SK-N-MC (cell line): ENCODE data around the gene DUSP11.

Experiments used
- DNase-seq: peaks from one replicate; pipeline ENCODE4 v3.0.0-alpha.2; 2011; ENCODE audit warnings: low read depth, low spot score
- H3K27ac ChIP-seq: fragments of 200-600 bp; sonication (generic); 2 replicates; pipeline ENCODE4 v1.5.1; 2016; ENCODE audit warnings: mixed run types
- H3K36me3 ChIP-seq: fragments of 200-600 bp; sonication (generic); 2 replicates; pipeline ENCODE4 v1.6.1; 2017; ENCODE audit warnings: antibody characterized with exemption, low read length, mixed read lengths; ENCODE audit not compliant: insufficient read depth
- H3K4me3 ChIP-seq: fragments of 200-600 bp; sonication (generic); 2 replicates; pipeline ENCODE4 v1.5.1; 2016
- H3K9ac ChIP-seq: fragments of 200-600 bp; sonication (generic); 2 replicates; pipeline ENCODE4 v1.8.0; 2017; ENCODE audit warnings: mixed run types, mixed read lengths; ENCODE audit not compliant: insufficient read length
- H3K9me3 ChIP-seq: fragments of 200-600 bp; sonication (generic); 2 replicates; pipeline ENCODE4 v1.6.1; 2017; ENCODE audit warnings: low read depth, mild to moderate bottlenecking, antibody characterized with exemption, low read length, moderate library complexity, mixed read lengths
- EZH2 ChIP-seq: fragments of 200-600 bp; sonication (generic); IDR thresholded peaks from one replicate; pipeline ENCODE4 v1.6.1; 2017; ENCODE audit warnings: antibody characterized with exemption
- FOXP2 ChIP-seq: optimal IDR thresholded peaks from 2 replicates; pipeline ENCODE3; 2011; ENCODE audit warnings: mild to moderate bottlenecking, moderate library complexity; ENCODE audit not compliant: insufficient read depth; ENCODE audit errors: extremely low read length, control extremely low read depth
- POLR2AphosphoS5 ChIP-seq: IDR thresholded peaks from 2 replicates; pipeline ENCODE4 v1.6.1; 2012; ENCODE audit warnings: mild to moderate bottlenecking, low read depth, low read length, borderline replicate concordance

DUSP11 gene

DNA sequence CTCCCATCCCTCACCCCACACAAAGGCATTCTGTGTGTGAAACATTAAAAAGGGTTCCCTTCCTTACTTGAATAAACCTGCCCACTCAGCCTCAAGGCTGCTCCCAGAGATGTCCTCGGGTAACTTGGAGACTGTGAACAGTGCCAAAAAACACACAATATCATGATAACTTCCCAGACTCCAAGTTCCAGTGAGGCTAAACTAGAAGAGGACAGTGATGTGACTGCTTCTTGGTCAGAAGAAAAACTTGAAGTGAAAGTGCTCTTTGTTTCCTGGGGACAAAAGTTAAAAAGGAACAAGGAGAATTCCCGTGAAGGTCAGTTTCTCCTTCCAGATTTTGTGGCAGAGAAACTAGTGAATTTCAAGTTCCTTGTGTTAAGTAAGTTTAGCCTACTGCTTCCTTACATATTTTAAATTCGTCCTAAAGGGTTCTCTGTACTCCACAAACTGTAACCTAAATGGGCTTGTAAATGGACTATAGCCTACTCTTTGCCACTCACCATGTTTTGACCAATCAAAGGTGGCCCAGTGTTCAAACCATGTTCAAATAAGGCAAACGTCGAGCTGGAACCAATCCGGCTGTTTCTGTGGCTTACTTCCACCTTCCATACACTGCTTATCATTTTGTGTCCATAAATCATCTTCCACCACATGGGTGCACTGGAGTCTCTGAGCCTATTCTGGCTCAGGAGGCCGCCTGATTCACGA is 63.2 kb downstream of the DUSP11 start:
- H3K27ac ChIP-seq = no peak overlapping the region
- no peak for DNase-seq
- no peaks in the 10 kb centered on the region for H3K9me3 ChIP-seq
- H3K9ac ChIP-seq = no peak overlapping the region
- no peak overlapping the region for H3K4me3 ChIP-seq
- TF ChIP-seq EZH2 = no peak
- no peak for TF ChIP-seq POLR2AphosphoS5
- no peak for TF ChIP-seq FOXP2
- H3K36me3 ChIP-seq = no peaks in the 10 kb centered on the region

DNA sequence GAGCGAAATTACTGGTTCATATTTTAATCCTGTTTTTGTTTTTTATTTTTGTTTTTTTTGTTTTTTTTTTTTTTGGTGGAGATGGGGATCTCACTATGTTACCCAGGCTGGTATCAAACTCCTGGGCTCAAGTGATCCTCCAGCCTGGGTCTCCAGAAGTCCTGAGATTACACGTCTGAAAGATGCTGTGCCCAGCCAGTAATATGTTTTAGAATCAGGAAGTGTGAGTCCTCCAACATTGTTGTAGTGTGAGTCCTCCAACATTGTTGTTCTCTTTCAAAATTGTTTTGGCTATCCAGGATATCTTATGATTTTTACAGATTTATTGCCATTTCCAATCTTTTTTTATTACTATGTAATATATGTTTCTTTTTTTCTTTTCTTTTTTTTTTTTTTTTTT is 65.8 kb downstream of the DUSP11 start:
- H3K27ac ChIP-seq = no peak overlapping the region
- no peak overlapping the region for H3K9ac ChIP-seq
- no peak overlapping the region for H3K4me3 ChIP-seq
- TF ChIP-seq EZH2 = no peak
- no peak for TF ChIP-seq FOXP2
- TF ChIP-seq POLR2AphosphoS5 = no peak
- no peaks in the 10 kb centered on the region for H3K36me3 ChIP-seq
- no peaks in the 10 kb centered on the region for H3K9me3 ChIP-seq
- no peak for DNase-seq
